Medulla oblongata (tissue), 1 donor: ENCODE results near the gene MGLL.

Source experiments
- DNase-seq: peaks from one replicate; pipeline ENCODE4 v3.0.0-alpha.2; 2015; ENCODE audit errors: extremely low spot score

The MGLL gene

GRCh38 chr3:127822041-127822681, at the start of gene MGLL:
Gene MGLL, minus strand, starts transcription at chr3:127822515. Its CDS starts 197 bp downstream, at chr3:127822318.
- peak; percentile 32 for DNase-seq

- no peak for DNase-seq
Measured at GRCh38 chr3:127870156-127870555, 47.8 kb upstream of the MGLL start.

DNA sequence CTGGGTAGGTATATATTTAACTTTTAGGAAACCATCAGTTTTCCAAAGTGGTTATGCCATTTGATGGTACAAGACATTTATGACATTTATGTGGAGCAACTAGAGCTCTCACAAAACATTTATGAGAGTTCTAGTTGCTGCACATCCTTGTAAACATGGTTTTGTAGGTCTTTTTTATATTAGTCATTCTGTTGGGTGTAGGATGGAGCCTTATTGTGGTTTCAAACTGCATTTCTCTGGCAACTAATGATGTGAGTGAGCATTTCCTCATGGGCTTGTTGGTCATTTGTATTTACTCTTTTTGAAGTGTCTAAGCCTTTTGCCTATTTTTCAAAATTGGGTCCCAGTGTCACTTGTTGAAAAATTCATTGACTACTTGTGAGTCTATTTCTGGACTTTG, 45.7 kb upstream of the MGLL start:
- DNase-seq: no peak

GRCh38 chr3:127867412-127867811, 45.1 kb upstream of the MGLL start:
- no peak for DNase-seq

GRCh38 chr3:127865941-127866340, 43.6 kb upstream of the MGLL start:
- DNase-seq: no peak

- DNase-seq: no peak
Measured at GRCh38 chr3:127860211-127860696, 37.9 kb upstream of the MGLL start.

GRCh38 chr3:127859730-127860129, 37.4 kb upstream of the MGLL start:
- DNase-seq: no peak

GRCh38 chr3:127858937-127859336, 36.6 kb upstream of the MGLL start:
- no peak for DNase-seq

DNA sequence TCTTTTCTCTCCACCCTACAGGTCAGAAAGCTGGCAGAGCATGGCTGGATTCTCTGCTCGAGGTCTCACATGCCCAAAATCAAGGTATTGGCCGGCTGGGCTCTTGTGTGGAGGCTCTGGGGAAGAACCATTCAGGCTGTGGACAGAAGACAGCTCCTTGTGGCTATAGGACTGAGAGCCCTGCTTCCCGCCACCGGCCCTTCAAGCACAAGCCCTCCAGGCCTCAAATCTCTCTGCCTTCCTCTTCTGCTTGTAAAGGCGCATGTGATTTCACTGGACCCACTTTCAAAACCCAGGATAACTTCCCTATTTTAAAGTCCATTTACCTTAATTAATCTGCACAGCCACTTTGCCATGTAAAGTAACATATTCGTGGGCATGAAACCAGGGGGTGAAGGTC, 36.2 kb upstream of the MGLL start:
- peak; percentile 22 for DNase-seq

GRCh38 chr3:127857333-127857732, 35.0 kb upstream of the MGLL start:
- DNase-seq: no peak

- no peak for DNase-seq
Measured at GRCh38 chr3:127856801-127857200, 34.5 kb upstream of the MGLL start.

DNA sequence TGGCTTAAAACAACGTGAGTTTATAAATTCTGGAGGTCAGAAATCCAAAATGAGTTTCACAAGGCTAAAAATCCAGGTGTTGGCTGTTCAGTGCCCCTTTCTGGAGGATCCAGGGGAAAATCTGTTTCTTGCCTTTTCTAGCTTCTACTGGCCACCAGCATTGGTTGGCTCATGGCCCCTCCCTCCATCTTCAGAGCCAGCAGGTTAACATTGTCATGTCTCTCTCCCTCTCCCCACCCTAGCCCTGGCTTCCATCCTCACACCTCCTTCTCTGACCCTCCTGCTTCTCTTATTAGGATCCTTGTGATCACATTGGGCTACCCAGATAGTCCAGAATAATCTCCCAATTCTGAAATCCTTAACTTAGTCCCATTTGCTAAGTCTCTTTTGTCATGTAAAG, 32.9 kb upstream of the MGLL start:
- DNase-seq: no peak

DNA sequence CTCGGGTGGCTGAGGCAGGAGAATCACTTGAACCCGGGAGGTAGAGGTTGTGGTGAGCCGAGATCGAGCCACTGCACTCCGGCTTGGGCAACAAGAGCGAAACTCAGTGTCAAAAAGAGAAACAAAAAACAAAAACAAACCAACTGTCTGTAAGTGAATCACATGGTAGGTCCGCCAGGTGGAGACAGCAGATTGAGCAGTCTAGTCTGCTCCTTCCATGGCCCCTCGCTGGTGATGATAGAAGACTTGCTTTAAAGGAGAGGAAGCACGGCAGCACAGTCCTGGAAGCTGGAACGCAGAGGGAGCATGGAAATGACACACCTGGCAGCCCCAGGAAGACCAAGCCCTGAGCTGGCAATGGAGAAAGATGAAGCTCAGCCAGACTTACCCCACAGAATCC, 31.4 kb upstream of the MGLL start:
- DNase-seq: no peak

DNA sequence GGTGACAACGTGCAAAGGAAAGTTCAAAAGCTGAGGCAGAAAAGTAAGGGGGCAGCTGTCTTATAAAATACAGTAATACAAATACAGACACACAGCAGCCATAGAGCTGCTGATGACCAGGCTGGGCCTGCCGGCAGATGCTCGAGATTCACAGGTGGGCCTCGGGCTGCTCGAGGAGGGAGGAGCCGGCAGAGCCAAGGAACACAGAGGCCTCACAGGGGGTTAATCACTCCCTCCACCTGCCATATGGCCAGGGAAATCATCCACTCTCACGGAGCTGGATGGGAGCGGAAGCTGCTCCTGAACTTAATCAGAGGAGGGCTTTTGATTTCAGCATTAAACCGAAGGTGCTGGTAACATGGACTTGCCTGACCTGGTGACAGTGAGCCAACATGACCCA, 29.6 kb upstream of the MGLL start:
- no peak for DNase-seq

DNA sequence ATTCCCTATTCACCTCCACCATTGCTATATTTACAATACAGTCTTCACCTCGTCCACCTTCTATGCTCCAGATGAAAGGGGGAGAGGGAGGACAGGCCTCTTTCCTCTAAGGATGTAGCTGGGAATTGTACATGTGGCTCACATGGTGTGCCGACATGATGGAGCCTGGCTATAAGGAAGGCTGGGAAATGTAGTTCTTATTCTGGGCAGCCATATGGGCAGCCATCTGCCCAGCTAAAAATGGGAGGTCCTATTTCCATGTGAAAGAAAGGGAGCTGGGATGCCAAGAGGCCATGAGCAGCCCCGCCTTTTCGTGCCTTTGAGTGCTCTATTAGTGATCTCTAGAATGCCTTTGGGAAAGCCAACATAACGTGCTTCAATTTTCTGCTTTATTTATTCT, 27.1 kb upstream of the MGLL start:
- DNase-seq: no peak

DNA sequence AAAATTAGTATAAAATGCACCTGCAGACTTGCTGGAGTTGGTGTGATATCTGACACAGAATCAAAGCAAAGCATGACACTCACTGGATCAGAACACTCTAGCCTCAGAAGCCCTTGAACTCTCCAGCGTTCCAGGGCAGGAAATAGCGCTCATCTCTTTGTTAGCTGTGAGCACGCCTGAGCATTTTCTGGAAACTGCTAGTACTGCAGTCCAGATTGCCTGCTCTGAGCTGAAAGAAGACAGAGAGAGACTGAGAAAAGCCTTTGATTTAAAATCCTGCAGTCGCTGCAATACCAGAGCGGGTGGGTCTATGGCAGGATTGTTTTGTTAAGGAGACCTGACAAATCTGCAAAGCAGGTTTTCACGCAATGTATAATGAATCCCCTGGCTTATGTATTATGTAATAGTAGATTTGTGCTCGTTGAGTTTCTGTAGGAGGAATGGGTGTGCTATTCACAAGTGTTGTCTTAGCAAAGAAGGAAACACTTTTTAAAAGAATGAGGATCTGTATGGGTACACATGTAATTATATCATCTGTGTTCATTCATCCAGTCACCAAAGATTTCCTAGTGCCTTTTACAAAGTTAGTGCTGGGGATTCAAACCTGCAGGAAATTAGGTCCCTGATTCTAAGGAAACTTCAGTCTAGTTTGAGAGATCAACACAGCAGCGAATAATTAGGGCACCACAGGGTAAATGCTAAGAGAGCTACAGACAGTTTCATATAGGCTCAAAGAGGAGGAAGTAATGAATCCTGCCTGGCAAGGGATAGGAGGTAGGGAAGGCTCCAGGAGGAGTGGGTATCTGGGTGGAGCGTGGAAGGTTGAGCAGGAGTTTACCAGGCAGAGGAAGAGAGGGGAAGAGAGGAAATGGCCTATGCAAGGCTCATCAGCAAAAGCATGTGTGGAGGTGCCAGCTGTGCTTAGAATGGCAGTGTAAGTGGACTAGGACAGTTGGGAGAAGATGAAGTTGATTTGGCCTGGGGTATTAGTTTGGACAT, 26.1 kb upstream of the MGLL start:
- peak; percentile 89 for DNase-seq

GRCh38 chr3:127847236-127847720, 25.0 kb upstream of the MGLL start:
- DNase-seq: peak; percentile 26

- DNase-seq: peak; percentile 65
Measured at GRCh38 chr3:127846576-127846975, 24.3 kb upstream of the MGLL start.

GRCh38 chr3:127844326-127844942, 22.1 kb upstream of the MGLL start:
- DNase-seq: no peak

DNA sequence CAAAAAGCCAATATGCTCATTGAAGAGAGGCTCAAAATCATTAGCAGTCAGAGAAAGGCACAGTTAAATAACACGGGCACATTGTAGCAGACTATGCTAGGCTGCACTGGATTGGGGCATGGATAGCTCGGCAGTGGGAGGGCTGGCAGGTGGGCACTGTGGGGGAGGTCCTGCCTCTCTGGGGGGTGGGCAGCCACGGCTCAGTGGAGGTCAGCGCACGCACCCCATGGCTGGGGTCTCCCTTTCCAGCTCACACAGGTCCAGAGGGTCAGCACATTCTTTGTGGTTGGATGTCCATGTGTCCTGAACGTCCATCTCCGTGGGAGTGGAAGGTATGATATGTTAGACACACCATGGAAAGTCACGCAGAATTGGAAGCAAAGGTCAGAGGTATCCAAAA, 18.4 kb upstream of the MGLL start:
- DNase-seq: no peak

DNA sequence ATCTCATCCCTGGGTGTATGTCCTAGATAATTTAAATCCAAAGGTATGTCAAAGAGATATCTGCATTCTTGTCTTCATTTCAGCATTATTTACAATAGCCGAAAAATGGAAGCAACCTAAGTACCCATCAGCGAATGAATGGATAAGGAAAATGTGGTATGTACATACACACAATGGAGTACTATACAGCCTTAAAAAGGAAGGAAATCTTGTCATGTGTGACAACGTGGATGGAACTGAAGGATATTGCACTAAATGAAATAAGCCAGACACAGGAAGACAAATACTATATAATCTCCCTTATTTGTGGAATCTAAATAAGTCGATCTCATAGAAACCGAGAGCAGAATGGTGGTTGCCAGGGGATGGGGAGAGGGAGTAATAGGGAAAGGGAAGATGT, 16.8 kb upstream of the MGLL start:
- no peak for DNase-seq
